Esophagus muscularis mucosa (tissue), 4 donors: Measurements from ENCODE around the gene OR4K15. TPM values are rescaled to one million over a fixed set of nuclear protein-coding genes. Genes with fewer than 3 reads are reported as not detected.
"Not testable (repeated sequence)": the region's sequence is repeated elsewhere in the genome, so short reads cannot be mapped to it uniquely, and the experiment has no call there.

Experiments
- DNase-seq: peaks from one replicate; pipeline ENCODE4 v3.0.0-alpha.2; 2017; ENCODE audit errors: extremely low spot score
- H3K27ac ChIP-seq, 4 donors: fragments of 200-600 bp; sonication (generic); replicated peaks in 1 of 4; 1 replicate in 3 of 4; 2 replicates in 1 of 4; pipeline ENCODE4 v1.5.1; 2016 to 2019; ENCODE audit warnings: mild to moderate bottlenecking in 1 of 4
- H3K27me3 ChIP-seq, 4 donors: fragments of 200-600 bp; sonication (generic); one replicate each; pipeline versions ENCODE4 v1.5.1 to v1.6.0; 2016 to 2019
- H3K36me3 ChIP-seq, 4 donors: fragments of 200-600 bp; sonication (generic); one replicate each; pipeline ENCODE4 v1.5.1; 2016 to 2019
- H3K4me1 ChIP-seq, 4 donors: fragments of 200-600 bp; sonication (generic); one replicate each; pipeline ENCODE4 v1.5.1; 2016 to 2019
- H3K4me3 ChIP-seq, 4 donors: fragments of 200-600 bp; sonication (generic); 1 replicate in 2 of 4; 2 replicates in 2 of 4; pipeline ENCODE4 v1.5.1; 2016 to 2019; ENCODE audit warnings: mild to moderate bottlenecking in 4 of 4, moderate library complexity in 1 of 4
- H3K9me3 ChIP-seq, 4 donors: fragments of 200-600 bp; sonication (generic); 1 replicate in 3 of 4; 2 replicates in 1 of 4; pipeline ENCODE4 v1.5.1; 2016 to 2019
- CTCF ChIP-seq, 3 experiments: fragments of 200-600 bp in 2 of 3; fragments of 450-650 bp in 1 of 3; sonication (generic) in 2 of 3; IDR thresholded peaks; one replicate each; pipeline ENCODE4 v1.5.1; 2017 to 2019; ENCODE audit warnings: antibody characterized with exemption in 3 of 3, mild to moderate bottlenecking in 2 of 3, moderate library complexity in 1 of 3
- EP300 ChIP-seq: sonication (generic); formaldehyde crosslinking; IDR thresholded peaks from one replicate; pipeline ENCODE4 v1.6.1; 2017; ENCODE audit warnings: antibody characterized with exemption
- POLR2A ChIP-seq: fragments of 450-650 bp; IDR thresholded peaks from one replicate; pipeline ENCODE4 v1.6.1; 2017; ENCODE audit warnings: antibody characterized with exemption, moderate library complexity, mild to moderate bottlenecking, low read depth
- POLR2AphosphoS5 ChIP-seq, 2 donors: sonication (generic); formaldehyde crosslinking; IDR thresholded peaks; one replicate each; pipeline ENCODE4 v1.6.1; 2017; ENCODE audit warnings: antibody characterized with exemption in 2 of 2
- WGBS: methylation state at CpG from one replicate; pipeline ENCODE4 v1.1.5; 2018; 5-methylcytosine and 5-hydroxymethylcytosine counted together
- intact Hi-C: fragments of 100-400 bp; cut with DNase I; formaldehyde crosslinking; loops from one replicate; pipeline ENCODE4 v1.15.1; 2023
- total RNA-seq, 4 donors: library from RNA; depleted of rRNA; stranded (reverse); fragments of >200 nt; gene quantifications; one replicate each; pipeline versions ENCODE4 v1.1.0 to v1.2.1, GENCODE V29; 2016

The OR4K15 gene
- total RNA-seq, 4 donors from 2014 or later, result not detected

- DNase-seq, result no peak
- intact Hi-C loops, result no loop called here
- no peaks in the 10 kb centered on the region for H3K4me1 ChIP-seq
- 60% methylated on average over 2 of the region's 2 CpGs for WGBS
- H3K9me3 ChIP-seq, result no peaks in the 10 kb centered on the region
- H3K27ac ChIP-seq, result no peak overlapping the region
- no peak for TF ChIP-seq POLR2A
- TF ChIP-seq CTCF (IDR thresholded peaks at IDR 0.05), result no peak
- TF ChIP-seq POLR2AphosphoS5 (IDR thresholded peaks at IDR 0.05), result no peak
- no peak for TF ChIP-seq EP300
- H3K4me3 ChIP-seq, result no peak overlapping the region
- no peaks in the 10 kb centered on the region for H3K36me3 ChIP-seq
- H3K27me3 ChIP-seq, result no peaks in the 10 kb centered on the region
Measured at GRCh38 chr14:19949218-19949617, 26.2 kb upstream of the OR4K15 start.

GRCh38 chr14:19969735-19970134 lies 5.7 kb upstream of the OR4K15 start:
- H3K27me3 ChIP-seq, H3K27ac ChIP-seq, intact Hi-C loops, H3K4me1 ChIP-seq, DNase-seq, H3K36me3 ChIP-seq, H3K9me3 ChIP-seq, H3K4me3 ChIP-seq: not testable (repeated sequence)
- 42% methylated on average over 2 of the region's 2 CpGs for WGBS

- TF ChIP-seq CTCF (IDR thresholded peaks at IDR 0.05) (no peak), POLR2A (no peak), POLR2AphosphoS5 (IDR thresholded peaks at IDR 0.05) (no peak), EP300 (no peak)
- Histone ChIP-seq H3K4me1 (no peaks in the 10 kb centered on the region), H3K9me3 (no peaks in the 10 kb centered on the region), H3K27ac (no peak overlapping the region), H3K27me3 (no peaks in the 10 kb centered on the region), H3K4me3 (no peak overlapping the region), H3K36me3 (no peaks in the 10 kb centered on the region)
- WGBS, result 70% methylated on average over 1 of the region's 1 CpG
- DNase-seq, result no peak
- intact Hi-C loops, result no loop called here
Measured at GRCh38 chr14:19974844-19975243, 547 bp upstream of the OR4K15 start.

- DNase-seq, result no peak
- H3K9me3 ChIP-seq, result no peaks in the 10 kb centered on the region
- H3K36me3 ChIP-seq, result no peaks in the 10 kb centered on the region
- H3K4me1 ChIP-seq, result no peaks in the 10 kb centered on the region
- H3K27me3 ChIP-seq, result no peaks in the 10 kb centered on the region
- H3K27ac ChIP-seq, result no peak overlapping the region
- no peak for TF ChIP-seq POLR2A
- no peak for TF ChIP-seq CTCF (IDR thresholded peaks at IDR 0.05)
- no peak for TF ChIP-seq EP300
- no peak for TF ChIP-seq POLR2AphosphoS5 (IDR thresholded peaks at IDR 0.05)
- intact Hi-C loops, result no loop called here
- WGBS, result 58% methylated on average over 2 of the region's 2 CpGs
- H3K4me3 ChIP-seq, result no peak overlapping the region
Measured at GRCh38 chr14:19993438-19993837, 18.0 kb downstream of the OR4K15 start.

GRCh38 chr14:20001863-20002262 lies 26.5 kb downstream of the OR4K15 start, which contains the start of gene OR4Q2:
Gene OR4Q2, plus strand, starts transcription at chr14:20002163.
- DNase-seq, result no peak
- intact Hi-C loops, result no loop called here
- no peak for TF ChIP-seq CTCF (IDR thresholded peaks at IDR 0.05)
- no peak for TF ChIP-seq POLR2A
- TF ChIP-seq EP300, result no peak
- no peak for TF ChIP-seq POLR2AphosphoS5 (IDR thresholded peaks at IDR 0.05)

More at GRCh38 chr14:20001863-20002262, 26.5 kb downstream of the OR4K15 start, which contains the start of gene OR4Q2:
- no peaks in the 10 kb centered on the region for H3K36me3 ChIP-seq
- H3K27ac ChIP-seq, result no peak within 1 kb of the TSS
- H3K4me3 ChIP-seq, result no peak within 1 kb of the TSS
- H3K9me3 ChIP-seq, result no peaks in the 10 kb centered on the region
- H3K27me3 ChIP-seq, result no peaks in the 10 kb centered on the region
- no peaks in the 10 kb centered on the region for H3K4me1 ChIP-seq
